ENCODE measurements around the gene LEPR. TPM values are rescaled to one million over a fixed set of nuclear protein-coding genes. Genes with fewer than 3 reads are reported as not detected.

Gene LEPR
- total RNA-seq, 1 experiment from 2014 or later: 22.8 TPM

DNA sequence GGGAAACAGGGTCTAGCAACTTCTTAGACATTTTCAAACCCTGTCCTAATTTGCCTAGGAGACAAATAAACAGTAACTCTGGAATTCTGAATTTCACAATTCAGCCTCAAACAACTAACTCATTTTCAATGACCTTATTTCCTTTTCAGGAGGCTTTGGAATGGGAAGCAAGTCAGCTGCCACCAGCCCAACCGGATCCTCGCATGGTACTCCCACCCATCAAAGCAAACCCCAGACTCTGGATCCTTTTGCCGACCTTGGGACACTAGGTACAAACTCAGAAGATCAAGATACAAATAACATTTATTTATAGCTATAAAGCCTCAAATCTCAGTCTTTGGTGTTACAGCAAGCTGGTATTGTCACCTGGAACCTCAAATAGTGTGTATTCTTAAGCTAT, 18.9 kb upstream of the LEPR start:
- no peak for DNase-seq (ENCODE audit: low read depth)
- in situ Hi-C loops (cut with HindIII; ENCODE audit: low pct_unique_long_range_greater_than_20kb, low sequenced_read_pairs): no loop called here

DNA sequence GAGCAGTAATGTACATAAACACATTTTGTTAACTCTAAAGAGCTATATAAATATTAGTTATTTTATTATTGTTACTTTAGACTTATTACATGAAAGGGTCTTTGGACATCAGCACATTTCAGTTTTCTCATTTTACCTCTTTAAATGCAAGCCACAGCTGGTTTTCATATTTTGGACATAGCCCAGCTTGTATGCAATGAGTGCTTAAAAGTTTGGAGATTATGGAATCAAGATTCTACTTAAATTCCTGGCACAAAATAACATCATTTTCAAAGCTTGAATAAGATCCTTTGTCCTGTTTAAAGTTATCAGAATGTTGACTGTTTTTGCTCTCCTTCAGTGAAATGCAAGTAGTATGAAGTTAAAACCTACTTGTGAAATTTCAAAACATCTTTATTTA, 15.5 kb upstream of the LEPR start:
- no peak for DNase-seq (ENCODE audit: low read depth)
- in situ Hi-C loops (cut with HindIII; ENCODE audit: low pct_unique_long_range_greater_than_20kb, low sequenced_read_pairs): no loop called here

DNA sequence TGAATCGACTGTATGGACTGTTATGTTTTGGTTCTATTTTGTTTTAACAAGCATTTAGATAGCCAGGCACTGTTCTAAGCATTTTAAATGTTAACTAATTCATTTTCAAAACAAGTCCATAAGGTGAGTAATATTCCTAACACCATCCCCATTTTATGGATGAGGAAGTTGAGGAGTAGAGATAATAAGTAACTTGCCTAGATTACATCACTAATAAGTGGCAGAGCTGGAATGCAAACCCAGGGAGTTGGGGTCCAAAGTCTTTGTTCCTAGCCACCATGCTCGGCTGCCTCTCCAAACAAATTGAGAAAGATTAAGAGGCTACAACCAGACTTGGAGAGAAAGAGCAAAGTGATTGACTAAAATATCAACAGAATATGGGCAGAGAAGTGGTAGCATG, 12.6 kb upstream of the LEPR start:
- in situ Hi-C loops (cut with HindIII; ENCODE audit: low pct_unique_long_range_greater_than_20kb, low sequenced_read_pairs): no loop called here
- peak; percentile 68 for DNase-seq (ENCODE audit: low read depth)

DNA sequence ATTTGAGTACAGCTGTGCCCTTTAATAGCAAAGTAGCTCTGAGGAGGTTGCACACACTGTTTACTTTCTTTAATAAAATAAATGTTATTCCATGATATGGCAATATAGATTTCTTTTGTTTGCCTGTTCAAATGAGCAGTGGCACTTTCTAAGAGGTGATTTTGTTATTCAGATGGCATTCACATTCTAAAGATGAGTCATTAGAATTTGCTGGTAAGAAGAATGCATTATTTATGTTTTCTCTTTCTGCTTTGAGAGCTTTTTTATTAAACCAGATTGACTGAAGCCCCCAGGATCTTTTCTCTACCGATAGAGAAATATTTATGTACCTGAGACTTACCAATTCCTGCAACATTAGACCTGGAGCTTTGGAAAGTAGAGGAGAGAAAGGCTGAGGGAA, 11.2 kb upstream of the LEPR start:
- in situ Hi-C loops (cut with HindIII; ENCODE audit: low pct_unique_long_range_greater_than_20kb, low sequenced_read_pairs): no loop called here
- DNase-seq (ENCODE audit: low read depth): no peak

DNA sequence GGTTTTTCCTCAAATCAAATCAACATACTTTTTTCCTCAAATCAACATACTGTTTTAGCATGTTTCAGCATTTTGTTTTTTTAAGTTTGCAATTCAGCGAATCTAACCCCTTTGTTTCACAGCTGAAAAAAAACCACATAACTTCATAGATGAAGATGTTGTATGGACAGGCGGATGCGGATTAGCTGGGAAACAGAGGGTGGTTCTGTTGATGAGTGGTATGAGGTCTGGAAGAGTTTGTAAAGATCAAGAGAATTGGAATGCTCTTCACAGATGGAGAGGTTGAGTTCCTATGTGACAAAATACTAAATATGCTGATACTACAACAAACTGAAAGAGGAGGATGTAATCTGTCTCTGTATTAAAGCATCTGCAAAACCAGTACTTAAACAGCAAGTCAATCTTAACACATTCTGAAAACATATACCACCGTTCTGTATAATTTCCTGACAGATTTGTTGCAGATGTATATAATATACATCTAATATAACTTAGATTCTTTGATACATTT, 10.6 kb upstream of the LEPR start:
- no peak for DNase-seq (ENCODE audit: low read depth)
- in situ Hi-C loops (cut with HindIII; ENCODE audit: low pct_unique_long_range_greater_than_20kb, low sequenced_read_pairs): no loop called here

DNA sequence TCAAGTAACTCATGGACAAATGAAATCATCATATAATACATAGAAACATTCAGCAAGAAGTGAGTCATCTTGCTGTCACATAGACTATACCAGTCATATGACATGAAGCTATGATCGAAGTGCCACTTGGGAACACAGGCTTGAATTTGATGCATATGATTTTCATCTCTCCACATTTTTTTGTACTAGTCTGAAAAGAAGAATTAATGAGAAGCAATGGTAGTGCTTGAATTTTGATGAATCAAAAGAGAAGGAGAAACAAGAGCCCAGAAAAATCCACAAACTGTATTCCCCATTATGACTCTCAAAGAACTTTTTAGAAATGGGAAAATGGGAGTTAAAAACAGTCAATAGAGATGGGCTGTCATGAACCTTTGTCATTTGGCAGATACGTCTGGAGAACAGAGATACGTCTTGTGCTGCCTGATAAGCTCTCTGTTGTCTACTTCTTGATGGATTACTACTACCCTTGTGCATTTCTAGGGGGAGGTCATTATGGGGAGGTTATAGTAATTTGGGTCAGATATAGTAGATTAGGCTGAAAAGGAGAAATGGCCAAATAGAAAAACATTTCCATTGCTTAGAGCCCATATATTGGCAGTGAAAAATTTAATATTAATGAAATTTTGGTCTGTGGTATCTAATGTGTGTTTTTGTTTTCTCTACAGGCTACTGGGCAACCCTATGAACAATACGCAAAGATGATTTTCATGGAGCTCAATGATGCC, 8.0 kb upstream of the LEPR start:
- no peak for DNase-seq (ENCODE audit: low read depth)
- in situ Hi-C loops (cut with HindIII; ENCODE audit: low pct_unique_long_range_greater_than_20kb, low sequenced_read_pairs): no loop called here

DNA sequence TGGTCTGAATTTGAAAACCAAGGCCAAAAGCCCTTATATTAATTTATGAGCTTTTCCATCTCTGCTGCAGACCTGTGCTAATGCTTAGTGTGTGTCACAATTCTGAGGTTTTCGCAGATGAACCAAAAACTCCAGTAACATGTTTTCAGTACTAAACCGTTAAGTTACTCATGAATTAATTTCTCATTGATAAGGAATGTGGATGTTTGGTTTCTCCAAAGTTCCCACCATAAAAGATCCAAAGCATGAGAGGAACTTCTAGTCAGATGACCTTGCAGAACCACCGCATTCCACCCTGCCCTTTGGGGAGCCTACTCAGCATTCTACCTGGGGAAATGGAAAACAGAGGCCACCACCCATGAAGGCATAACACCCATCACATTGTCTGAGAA, 7.5 kb upstream of the LEPR start:
- peak; percentile 69 for DNase-seq (ENCODE audit: low read depth)
- in situ Hi-C loops (cut with HindIII; ENCODE audit: low pct_unique_long_range_greater_than_20kb, low sequenced_read_pairs): no loop called here

DNA sequence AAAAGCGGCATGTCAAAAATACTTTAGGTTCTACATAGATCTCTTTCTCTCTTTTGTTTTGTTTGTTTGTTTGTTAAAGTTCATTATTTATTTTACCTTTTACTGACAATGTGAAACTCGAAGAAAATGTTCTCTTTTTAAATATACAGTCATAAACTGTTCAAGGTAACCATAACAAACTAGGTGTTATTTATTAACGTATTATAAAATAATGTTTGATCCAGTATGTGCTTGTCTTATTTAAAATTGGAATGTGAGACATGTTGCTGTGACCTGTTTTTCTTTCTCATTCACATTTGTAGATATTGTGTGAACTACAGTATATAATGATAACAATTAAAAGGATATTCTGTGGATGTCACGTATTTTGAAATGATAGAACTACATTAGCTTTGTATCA, 5.9 kb upstream of the LEPR start:
- DNase-seq (ENCODE audit: low read depth): no peak
- in situ Hi-C loops (cut with HindIII; ENCODE audit: low pct_unique_long_range_greater_than_20kb, low sequenced_read_pairs): no loop called here

DNA sequence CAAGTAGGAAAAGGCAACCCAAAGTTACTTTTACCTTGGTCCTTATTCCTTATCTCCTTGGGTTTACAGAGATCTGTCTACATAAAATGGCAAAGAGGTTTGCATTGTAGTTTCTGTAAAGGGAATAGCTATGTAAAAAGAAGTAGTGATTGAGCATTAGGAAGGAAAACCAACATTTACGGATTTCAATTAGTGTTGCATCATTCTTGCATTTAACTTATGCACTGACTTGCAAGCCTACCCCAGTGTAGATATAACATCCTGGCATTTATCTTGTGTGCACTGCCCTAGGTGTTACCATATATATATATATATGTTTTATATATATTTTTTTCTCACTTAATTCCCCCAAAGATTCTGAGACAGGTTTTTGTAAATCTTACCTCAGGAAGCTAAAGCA, 3.7 kb upstream of the LEPR start:
- DNase-seq (ENCODE audit: low read depth): no peak
- in situ Hi-C loops (cut with HindIII; ENCODE audit: low pct_unique_long_range_greater_than_20kb, low sequenced_read_pairs): no loop called here

DNA sequence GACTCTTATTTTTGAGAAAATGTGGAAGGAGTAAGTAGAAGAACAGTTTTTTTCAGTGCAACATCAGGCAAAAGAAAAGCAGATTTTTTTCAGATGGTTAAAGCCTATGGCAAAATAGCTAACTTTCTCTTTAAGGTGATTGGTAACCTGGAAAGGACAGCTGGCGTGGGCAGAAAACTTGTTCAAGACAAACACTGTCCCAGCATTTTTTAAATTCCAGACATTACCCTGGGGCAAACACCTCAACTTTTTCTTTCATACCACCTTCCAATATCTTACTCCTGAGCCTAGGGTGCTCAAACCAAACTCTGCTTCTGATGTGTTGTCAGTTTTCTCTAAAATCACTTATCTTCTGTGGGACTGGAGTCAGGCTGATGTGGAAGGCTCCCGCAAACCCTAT, 2.7 kb upstream of the LEPR start:
- DNase-seq (ENCODE audit: low read depth): peak; percentile 41
- in situ Hi-C loops (cut with HindIII; ENCODE audit: low pct_unique_long_range_greater_than_20kb, low sequenced_read_pairs): no loop called here

DNA sequence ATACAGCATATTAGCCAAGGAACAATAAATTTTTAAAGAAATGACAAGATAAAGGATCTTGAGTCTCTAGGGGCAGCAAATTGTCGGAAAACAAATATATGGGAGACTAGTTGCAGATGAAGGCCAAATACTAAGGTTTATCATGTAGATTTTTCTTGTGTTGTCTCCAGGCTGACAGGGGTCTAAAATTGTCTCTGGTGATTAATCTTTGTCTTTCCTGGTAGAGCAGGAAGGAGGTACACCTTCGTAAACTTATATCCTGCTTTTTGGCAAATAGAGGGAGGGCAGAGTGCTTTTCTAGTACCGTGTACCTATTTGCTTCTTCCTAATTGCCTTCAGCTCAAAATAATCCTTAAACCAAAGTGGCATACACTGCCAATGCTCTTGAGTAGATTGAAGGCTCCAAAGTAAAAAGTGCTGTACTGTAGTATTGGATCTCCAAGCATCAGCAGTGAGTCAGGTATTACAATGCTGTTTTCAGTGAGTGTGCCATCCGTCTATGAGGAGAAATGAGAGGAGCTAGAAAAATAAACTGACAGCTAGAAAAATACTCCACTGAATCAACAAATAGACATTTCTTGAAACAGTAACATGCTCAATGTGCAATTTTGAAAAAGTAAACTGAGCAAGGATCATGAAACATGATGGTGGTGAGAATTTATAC, 1.8 kb upstream of the LEPR start:
- in situ Hi-C loops (cut with HindIII; ENCODE audit: low pct_unique_long_range_greater_than_20kb, low sequenced_read_pairs): no loop called here
- peak; percentile 54 for DNase-seq (ENCODE audit: low read depth)

DNA sequence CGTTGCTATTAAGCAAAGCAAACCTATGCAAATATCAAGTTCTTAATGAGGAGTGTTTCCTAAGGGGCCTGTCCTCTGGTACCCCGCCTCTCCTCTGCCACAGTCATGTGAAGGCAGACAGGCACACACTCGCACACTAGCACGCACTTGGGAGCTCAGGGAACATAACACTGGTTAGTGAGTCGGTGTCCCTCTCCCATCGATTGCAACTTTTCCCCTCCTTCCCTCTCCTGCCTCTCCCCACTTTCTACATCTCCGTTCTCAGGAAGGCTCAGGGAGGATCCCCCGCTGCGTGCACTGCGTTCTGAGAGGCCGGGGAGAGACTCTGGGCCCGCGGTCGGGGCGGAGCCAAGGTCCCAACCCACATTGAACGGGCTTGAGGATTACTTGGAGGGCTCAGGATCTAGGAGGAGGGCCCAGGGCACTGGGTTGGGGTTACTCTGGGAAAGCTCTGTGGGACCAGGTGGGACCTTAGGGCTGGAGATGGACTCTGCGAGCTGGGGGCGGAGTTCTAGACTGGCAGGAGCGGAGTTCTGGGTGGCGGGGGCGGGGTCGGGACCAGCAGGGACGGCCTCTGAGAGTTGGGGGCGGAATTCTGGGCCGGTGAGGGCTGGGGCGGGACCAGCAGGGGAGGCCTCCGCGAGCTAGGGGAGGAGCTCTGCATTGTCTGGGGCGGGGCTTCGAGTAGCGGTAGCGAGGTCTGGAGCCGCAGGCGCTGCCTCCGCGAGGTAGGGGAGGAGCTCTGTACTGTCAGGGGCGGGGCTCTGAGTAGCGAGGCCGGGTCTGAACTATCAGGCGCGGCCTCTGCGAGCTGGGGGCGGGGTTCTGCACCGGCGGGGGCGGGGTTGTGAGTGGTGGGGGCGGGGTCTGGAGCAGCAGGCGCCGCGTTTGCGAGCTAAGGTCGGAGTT, 533 bp upstream of the LEPR start:
- in situ Hi-C loops (cut with HindIII; ENCODE audit: low pct_unique_long_range_greater_than_20kb, low sequenced_read_pairs): no loop called here

DNA sequence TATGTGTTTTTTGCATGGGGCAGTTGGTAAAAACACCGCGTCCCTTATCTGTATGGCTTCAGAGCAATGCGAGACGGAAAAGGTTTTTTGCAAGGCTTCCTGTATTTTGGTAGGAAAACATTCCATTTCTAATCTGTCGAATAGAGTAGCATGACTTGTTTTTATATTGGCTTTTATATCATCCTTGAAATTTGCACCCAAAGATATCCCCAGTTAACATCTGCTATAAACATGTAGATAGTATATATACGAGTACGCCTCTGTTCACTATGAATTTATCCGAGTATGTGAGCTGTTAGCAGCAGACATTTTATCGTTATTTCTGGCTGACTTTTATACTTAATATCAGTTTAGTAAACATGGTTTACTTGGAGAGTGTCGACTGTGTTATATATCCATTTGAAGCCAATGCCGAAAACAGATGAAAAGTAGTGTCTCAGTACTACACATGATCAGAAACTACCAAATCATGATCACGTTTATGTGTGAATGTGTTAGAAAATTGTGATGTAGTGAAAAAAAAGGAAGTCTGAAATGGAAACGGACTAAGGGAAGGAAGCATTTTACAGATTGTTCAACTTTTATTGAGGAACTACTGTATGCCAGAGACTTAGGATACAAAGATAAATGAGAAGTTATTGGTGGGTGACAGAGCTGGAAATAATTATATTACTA, 1.0 kb downstream of the LEPR start:
- DNase-seq (ENCODE audit: low read depth): no peak
- in situ Hi-C loops (cut with HindIII; ENCODE audit: low pct_unique_long_range_greater_than_20kb, low sequenced_read_pairs): no loop called here

More for the DNA sequence above, 533 bp upstream of the LEPR start:
- peak; percentile 93 for DNase-seq (ENCODE audit: low read depth)

DNA sequence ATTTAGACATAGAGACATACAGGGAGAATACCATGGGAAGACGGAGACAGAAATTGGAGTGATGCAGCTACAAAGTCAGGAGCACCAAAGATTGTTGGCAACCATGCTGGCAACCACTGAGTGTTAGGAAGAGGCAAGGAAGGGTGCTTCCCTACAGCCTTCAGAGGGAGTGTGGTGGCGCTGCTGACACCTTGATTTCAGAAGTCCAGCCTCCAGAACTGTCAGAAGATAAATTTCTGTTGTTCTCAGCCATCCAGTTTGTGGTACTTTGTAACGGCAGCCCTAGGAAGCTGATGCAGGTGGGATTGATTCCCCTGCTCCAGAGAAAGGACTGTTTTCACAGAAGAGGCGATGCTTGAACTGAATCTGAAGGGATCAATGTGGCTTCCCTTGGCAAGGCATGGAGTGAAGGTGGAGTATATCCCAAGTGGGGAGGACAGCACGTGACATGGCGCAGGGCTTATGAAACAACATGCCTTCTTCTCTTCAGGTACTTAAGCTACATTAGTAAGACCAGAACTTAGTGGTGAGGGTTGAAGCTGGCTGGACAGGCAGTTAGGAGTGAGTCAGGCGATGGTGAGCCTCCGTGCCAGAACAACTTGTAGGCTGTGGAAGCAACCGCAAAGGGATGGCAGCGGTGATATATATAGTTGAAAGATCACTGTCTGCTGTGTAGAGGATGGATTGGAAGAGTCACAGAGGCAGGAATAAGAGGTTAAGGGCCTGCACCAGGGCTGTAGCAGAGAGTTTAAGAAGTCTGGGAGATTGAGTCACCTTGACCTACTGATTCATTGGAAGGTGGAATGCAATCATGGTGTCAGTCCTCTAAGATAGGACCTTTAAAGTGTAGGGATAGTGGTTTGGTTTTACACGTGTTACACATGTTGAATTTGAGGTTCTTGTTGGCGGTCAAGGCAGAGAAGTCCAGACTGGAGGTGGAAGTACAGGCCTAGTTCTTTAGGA, 2.1 kb downstream of the LEPR start:
- peak; percentile 66 for DNase-seq (ENCODE audit: low read depth)
- in situ Hi-C loops (cut with HindIII; ENCODE audit: low pct_unique_long_range_greater_than_20kb, low sequenced_read_pairs): no loop called here

DNA sequence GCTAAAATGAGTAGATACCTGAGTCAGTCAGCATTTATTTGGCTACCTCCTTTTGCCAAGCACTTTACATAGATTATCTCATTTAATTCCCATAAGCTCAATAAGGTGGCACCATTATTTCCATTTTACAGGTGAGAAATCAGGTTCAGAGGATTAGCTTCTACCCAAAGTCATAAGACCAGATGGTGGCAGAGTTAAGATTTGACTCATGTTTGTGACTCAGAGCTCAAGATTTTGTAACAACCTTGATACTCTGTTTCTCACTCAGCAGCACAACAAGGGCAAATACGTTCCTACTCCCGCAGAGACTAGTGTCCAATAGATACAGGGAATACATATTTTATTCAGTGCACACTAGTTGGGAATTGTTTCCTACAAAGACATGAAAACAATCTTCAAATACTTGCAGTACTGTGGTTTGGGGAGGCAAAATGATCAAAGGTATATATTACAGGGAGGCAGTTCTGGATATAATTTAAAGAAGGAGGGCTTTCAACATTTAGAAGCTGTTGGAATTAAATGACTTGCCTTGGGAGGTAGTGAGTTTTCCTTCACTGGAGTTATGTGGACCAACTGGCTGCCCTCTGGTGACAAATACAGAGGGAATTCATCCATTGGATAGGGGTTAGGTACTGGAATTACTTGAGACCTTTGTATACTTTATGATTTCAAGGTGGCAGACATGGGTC, 3.6 kb downstream of the LEPR start:
- DNase-seq (ENCODE audit: low read depth): peak; percentile 64
- in situ Hi-C loops (cut with HindIII; ENCODE audit: low pct_unique_long_range_greater_than_20kb, low sequenced_read_pairs): no loop called here

DNA sequence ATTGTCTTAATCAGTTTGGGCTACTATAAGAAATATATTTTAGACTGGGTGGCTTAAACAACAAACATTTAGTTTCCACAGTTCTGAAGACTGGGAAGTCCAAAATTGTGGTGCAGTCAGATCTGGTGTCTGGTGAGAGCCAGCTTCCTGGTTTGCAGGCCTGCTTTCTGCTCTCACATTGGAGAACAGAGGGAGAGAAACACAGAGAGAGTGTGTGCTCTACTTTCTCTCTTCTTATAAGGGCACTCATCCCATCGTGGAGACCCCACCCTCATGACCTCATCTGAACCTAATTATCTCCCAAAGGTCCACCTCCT, 4.1 kb downstream of the LEPR start:
- DNase-seq (ENCODE audit: low read depth): no peak
- in situ Hi-C loops (cut with HindIII; ENCODE audit: low pct_unique_long_range_greater_than_20kb, low sequenced_read_pairs): no loop called here

DNA sequence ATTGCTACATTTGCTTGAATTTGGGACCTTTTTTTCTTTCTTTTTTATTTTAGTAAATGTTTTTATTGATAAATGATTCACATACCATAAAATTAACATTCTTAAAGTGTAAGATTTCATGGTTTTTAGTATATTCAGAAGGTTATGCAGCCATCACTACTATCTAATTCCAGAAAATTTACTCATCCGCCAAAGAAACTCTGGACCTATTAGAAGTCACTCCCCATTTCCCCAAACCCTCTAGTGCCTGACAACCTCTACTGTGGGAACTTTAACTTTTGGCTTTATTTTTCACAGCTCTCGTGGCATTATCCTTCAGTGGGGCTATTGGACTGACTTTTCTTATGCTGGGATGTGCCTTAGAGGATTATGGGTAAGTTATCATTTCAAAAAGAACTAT, 4.5 kb downstream of the LEPR start:
- in situ Hi-C loops (cut with HindIII; ENCODE audit: low pct_unique_long_range_greater_than_20kb, low sequenced_read_pairs): no loop called here

More for the DNA sequence above, 4.5 kb downstream of the LEPR start:
- DNase-seq (ENCODE audit: low read depth): no peak
